ENCODE results near the gene TBX4.

DNA sequence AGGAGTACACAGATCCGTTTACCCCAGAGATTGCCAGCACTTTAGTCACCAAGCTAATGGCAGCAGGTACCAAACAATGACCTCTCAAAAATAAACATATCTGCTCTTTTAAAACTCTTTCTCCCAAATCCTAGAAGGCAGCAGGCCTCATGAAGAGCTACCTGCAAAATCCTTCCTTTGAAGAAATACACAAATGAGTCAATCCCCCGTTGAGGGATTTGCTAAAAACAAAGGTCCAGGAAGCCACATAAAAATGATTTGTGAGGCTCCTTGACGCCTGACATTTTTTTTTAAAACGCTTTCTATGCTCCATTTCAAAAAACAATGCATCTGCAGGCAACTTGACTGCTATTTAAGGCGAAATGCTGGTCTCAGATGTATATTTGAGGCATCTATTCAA is 80.6 kb downstream of the TBX4 start:
- no peak for TF ChIP-seq CTCF (conservative IDR thresholded peaks at IDR 0.05; ENCODE audit: low read length)
- no peak for TF ChIP-seq EZH2phosphoT487 (IDR thresholded peaks at IDR 0.05; ENCODE audit: borderline replicate concordance)
